HG03097 (cell line): ENCODE measurements around the gene SCN7A.

Experiments
- ATAC-seq: cut with Tn5 transposase; IDR thresholded peaks from one replicate; pipeline ENCODE4 v1.9.1; 2021; ENCODE audit not compliant: unreplicated experiment, low FRiP score

SCN7A gene

GRCh38 chr2:166406374-166406773 is 87.7 kb downstream of the SCN7A start:
- ATAC-seq: no peak

- no peak for ATAC-seq
These were observed 88.5 kb downstream of the SCN7A start for GRCh38 chr2:166405569-166405926.

DNA sequence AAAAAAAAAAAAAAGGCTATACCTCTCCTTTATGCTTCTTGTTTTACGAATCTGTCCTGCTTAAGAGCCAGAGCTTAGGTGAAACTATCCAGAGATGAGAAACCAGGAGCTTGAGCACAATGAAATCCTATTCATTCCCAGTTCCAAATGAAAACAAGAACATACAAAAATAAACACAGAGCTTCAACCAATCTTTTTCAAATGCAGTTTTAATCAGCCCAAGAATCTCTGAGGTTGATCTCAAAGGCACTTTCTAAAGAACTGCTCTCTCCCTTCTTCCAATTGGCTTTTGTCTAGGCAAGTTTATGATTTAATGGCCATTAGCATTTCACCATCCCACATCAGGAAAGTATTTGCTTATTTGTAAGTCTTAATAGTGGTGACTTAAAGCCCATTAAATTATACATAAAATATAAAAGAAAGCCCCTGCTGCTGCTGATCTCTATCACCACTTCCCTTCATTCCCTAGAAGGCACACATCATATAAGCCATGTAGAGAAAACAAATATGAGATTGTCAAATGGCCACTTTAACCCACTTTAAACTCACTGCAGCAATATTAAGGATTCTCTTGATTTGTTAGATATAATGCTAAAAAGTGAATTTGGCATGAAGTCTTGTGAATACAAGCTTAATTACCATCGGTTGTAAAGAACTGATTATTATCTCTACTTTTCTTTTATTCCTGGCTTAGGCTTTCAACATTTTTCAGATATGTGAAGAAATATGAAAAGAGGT is 89.0 kb downstream of the SCN7A start:
- no peak for ATAC-seq

GRCh38 chr2:166394245-166394644 is 99.8 kb downstream of the SCN7A start:
- ATAC-seq: no peak

- no peak for ATAC-seq
These were observed 101.0 kb downstream of the SCN7A start for GRCh38 chr2:166393008-166393407.

GRCh38 chr2:166388481-166389070 is 105.5 kb downstream of the SCN7A start:
- no peak for ATAC-seq

DNA sequence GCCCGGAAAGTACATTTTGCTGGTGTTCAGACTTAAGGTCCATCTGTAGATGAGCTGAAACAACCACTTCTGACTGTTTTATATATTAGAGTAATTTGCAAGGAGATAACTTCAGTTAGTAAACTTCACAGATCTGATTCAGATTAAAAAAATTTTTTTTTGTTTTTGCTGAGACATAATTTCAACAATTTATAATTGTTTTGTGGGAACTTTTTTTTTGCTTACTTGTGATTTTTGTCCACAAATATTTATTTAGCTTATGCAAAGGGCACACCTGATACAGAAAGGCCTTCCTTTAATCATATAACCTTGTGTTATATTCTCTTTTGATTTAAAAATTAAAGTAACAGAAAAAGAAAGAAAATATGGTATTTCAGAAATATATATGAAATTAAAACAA is 108.7 kb downstream of the SCN7A start:
- no peak for ATAC-seq

GRCh38 chr2:166384774-166385173 is 109.3 kb downstream of the SCN7A start:
- no peak for ATAC-seq

GRCh38 chr2:166382448-166382847 is 111.6 kb downstream of the SCN7A start:
- no peak for ATAC-seq

- ATAC-seq: no peak
These were observed 113.4 kb downstream of the SCN7A start for GRCh38 chr2:166380615-166381014.

DNA sequence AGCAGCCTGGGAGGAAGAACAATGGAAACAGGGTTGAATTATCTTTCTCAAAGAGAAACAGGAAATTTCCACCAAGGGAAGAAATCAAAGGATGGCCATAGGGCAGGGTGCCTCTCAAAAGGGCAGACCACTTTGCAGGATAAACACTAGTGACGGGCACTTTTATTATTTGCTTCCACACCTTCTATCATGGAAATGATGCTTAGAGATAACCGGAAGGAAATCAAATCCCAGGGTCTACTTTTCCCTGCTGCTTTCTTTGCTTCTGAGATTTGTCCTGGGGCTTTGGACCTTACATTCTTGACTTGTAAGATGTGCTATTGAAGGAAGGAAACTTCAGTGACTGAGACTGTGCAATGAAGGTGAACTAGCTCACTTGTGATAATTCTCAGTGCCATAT is 117.2 kb downstream of the SCN7A start:
- ATAC-seq: no peak

- no peak for ATAC-seq
These were observed 117.6 kb downstream of the SCN7A start for GRCh38 chr2:166376488-166376828.

DNA sequence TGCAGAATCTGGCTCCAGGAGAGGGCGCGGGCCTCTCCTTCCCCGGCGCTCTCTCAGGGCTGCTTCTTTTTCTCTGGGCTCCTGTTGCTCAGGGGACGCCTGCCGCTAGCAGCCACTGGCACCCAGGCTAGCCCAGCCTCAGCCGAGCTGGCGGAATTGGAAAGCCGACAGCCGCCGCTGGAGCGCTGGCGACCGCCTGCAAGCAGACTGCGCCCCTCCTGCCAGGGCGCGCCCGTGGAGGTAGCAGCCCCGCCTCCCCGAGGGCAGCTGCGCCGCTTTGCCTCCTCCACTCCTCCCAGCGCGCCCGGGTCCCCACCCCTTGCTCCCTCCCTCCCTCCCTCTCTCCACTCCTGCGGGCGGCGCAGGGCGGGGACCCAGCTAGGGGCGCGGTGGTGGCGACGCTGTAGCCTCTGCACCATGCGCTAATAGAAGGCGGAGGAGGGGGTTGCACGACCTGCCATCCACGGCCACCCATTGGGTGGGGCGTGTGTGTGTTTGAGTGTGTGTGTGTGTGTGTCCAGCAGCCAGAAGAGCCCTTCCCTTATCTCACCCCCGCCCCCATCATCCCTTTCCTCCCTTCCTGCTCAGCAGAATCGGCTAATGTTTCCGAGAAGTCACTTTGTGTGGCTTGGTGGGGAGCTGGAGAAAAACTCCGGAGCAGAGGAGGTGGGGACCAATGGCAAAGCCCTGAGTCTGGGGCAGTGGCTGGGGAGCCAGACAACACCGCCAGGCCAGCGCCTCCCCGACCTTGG is 118.1 kb downstream of the SCN7A start, which contains the start of gene SCN9A:
SCN9A (minus strand) TSS at position 209 of the 752 bp plus-strand sequence. CDS start 64,188 bp downstream, outside the sequence.
- ATAC-seq: no peak

- no peak for ATAC-seq
These were observed 118.8 kb downstream of the SCN7A start for GRCh38 chr2:166375195-166375735.

GRCh38 chr2:166373951-166374350 is 120.1 kb downstream of the SCN7A start:
- ATAC-seq: no peak

DNA sequence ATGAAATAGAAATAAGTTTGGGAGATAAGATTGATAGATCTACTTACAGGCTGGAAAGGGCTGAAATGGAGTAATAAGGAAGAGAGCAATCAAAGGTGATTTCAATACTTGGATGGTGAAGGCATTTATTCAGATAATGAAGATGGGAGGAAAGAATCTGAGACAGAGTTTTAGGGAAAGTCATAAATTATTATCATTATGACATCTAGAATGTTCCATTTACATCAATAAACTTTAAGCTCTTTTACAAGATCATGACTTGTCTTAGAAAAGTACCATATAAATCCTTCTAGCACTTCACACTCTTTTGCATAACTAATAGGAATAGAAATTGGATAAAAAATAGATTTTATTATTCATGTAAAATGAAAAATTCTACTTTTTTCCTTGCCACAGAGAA is 120.5 kb downstream of the SCN7A start:
- ATAC-seq: no peak

GRCh38 chr2:166373105-166373504 is 120.9 kb downstream of the SCN7A start:
- no peak for ATAC-seq

GRCh38 chr2:166372046-166372445 is 122.0 kb downstream of the SCN7A start:
- no peak for ATAC-seq

DNA sequence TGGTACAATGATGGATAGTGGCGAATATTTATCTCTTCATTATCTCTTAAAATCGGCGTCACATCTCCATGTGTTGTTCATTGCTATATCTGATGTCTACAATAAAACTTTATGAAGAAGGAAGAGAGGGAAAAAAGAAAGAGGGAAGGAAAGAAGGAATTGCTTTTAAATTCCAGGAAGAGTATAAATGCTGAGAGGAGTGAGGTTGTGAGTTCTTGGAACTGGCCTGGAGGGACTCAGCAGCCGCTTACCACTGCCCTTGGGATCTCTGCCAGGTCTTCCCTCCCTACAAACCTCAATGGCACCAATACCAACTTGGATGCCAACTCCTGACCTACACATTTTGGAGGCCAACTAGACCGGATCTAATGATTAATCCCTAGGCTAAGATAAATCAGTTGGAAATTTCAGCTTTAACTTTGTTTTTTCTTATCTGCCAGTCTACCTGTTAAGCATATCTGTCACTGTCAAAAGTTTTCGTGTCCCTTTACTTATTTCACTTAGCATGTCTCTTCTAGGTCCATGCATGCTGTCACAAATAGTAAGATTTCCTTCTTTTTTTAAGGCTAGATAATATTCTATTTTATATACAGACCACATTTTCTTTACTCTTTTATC is 128.1 kb downstream of the SCN7A start:
- ATAC-seq: no peak

- no peak for ATAC-seq
These were observed 128.8 kb downstream of the SCN7A start for GRCh38 chr2:166365239-166365638.
